DOHH2 (cell line): ENCODE data around the gene TNRC18.

Experiments used
- H3F3A ChIP-seq: fragments of 200-600 bp; sonication (generic), shearing (Covaris generic); 2 replicates; pipeline ENCODE4 v1.6.0; 2016; ENCODE audit warnings: antibody characterized with exemption, mild to moderate bottlenecking; ENCODE audit not compliant: control insufficient read depth, insufficient read depth
- H3K27ac ChIP-seq: fragments of 200-600 bp; sonication (generic); 2 replicates; pipeline ENCODE4 v1.5.1; 2014; ENCODE audit warnings: low read depth, mild to moderate bottlenecking, low read length, moderate library complexity
- H3K27me3 ChIP-seq: fragments of 200-600 bp; sonication (generic); 2 replicates; pipeline ENCODE4 v1.6.1; 2014; ENCODE audit warnings: mild to moderate bottlenecking, low read length, mixed read lengths; ENCODE audit not compliant: control insufficient read depth
- H3K36me3 ChIP-seq: fragments of 200-600 bp; sonication (generic); 2 replicates; pipeline ENCODE4 v1.6.1; 2014; ENCODE audit warnings: mild to moderate bottlenecking, low read length, moderate library complexity, mixed read lengths; ENCODE audit not compliant: control insufficient read depth
- H3K4me1 ChIP-seq: fragments of 200-600 bp; sonication (generic); 2 replicates; pipeline ENCODE4 v1.6.1; 2014; ENCODE audit warnings: mild to moderate bottlenecking, low read length, mixed read lengths; ENCODE audit not compliant: control insufficient read depth
- H3K4me2 ChIP-seq: fragments of 200-600 bp; sonication (generic); 2 replicates; pipeline ENCODE4 v1.6.0; 2014; ENCODE audit warnings: mild to moderate bottlenecking, low read length, moderate library complexity
- H3K4me3 ChIP-seq: fragments of 200-600 bp; sonication (generic); 2 replicates; pipeline ENCODE4 v1.5.1; 2014; ENCODE audit warnings: mild to moderate bottlenecking, low read length, mixed read lengths
- H3K79me2 ChIP-seq: fragments of 200-600 bp; sonication (generic); 2 replicates; pipeline ENCODE4 v1.6.1; 2014; ENCODE audit warnings: mild to moderate bottlenecking, low read length, mixed read lengths; ENCODE audit not compliant: control insufficient read depth
- H3K9me2 ChIP-seq: fragments of 200-600 bp; sonication (generic); replicated peaks from 2 replicates; pipeline ENCODE4 v1.6.1; 2014; ENCODE audit warnings: mild to moderate bottlenecking, low read length, mixed read lengths; ENCODE audit not compliant: control insufficient read depth
- H3K9me3 ChIP-seq: fragments of 200-600 bp; sonication (generic); 2 replicates; pipeline ENCODE4 v1.6.1; 2014; ENCODE audit warnings: antibody characterized with exemption, low read length, mixed read lengths; ENCODE audit not compliant: control insufficient read depth, insufficient read depth
- H4K20me1 ChIP-seq: fragments of 200-600 bp; sonication (generic); 2 replicates; pipeline ENCODE4 v1.6.0; 2014; ENCODE audit warnings: low read depth, mild to moderate bottlenecking, antibody characterized with exemption, low read length, moderate library complexity; ENCODE audit not compliant: control insufficient read depth, insufficient read depth
- EZH2phosphoT487 ChIP-seq: fragments of 200-600 bp; sonication (generic); IDR thresholded peaks from 2 replicates; pipeline ENCODE4 v1.6.1; 2017; ENCODE audit warnings: borderline replicate concordance, mild to moderate bottlenecking, antibody characterized with exemption, low read length, moderate library complexity, mixed read lengths
- TF ChIP-seq, protein P1 (sequence below): fragments of 200-600 bp; sonication (generic); IDR thresholded peaks from one replicate; pipeline ENCODE4 v1.5.1; 2014; ENCODE audit warnings: antibody characterized with exemption, mild to moderate bottlenecking, low read depth, low read length; ENCODE audit not compliant: poor library complexity, severe bottlenecking

Gene TNRC18

DNA sequence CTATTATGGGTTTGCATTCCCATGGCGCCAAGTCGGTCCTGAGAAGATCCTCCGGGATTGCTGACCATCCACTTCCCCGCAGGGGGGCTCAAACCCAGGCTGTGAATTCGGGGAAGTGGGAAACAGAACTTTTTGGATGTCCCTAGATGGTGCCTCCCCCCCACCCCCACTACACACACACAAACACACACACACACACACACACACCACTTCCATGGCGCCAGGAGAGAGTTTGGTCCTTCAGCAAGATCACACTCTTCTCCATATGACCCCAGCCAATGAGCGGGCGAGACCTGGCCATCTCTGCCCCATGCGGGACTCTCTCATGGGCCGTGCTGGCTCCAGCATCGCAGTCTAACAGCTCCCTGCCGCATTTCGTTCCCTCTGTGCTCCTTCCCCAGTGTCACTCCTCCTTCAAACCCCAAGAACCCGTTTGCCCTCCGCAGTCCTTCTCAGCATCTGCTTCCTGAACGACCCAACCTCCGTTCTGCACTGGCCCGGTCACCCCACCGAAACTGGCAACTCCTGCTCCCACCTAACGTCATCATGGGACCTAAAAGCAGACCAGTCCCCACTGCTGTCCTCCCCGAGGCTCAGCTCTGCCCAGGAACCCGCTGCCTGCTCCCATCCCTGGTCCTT lies 32.1 kb upstream of the TNRC18 start:
- H3K4me3 ChIP-seq: no peak overlapping the region
- H3K9me3 ChIP-seq: no peaks in the 10 kb centered on the region
- H3K9me2 ChIP-seq: no peaks in the 10 kb centered on the region
- no peak overlapping the region for H3K4me2 ChIP-seq
- no peaks in the 10 kb centered on the region for H3K36me3 ChIP-seq
- no peaks in the 10 kb centered on the region for H3F3A ChIP-seq
- no peak for TF ChIP-seq EZH2phosphoT487
- TF ChIP-seq, protein P1, sequence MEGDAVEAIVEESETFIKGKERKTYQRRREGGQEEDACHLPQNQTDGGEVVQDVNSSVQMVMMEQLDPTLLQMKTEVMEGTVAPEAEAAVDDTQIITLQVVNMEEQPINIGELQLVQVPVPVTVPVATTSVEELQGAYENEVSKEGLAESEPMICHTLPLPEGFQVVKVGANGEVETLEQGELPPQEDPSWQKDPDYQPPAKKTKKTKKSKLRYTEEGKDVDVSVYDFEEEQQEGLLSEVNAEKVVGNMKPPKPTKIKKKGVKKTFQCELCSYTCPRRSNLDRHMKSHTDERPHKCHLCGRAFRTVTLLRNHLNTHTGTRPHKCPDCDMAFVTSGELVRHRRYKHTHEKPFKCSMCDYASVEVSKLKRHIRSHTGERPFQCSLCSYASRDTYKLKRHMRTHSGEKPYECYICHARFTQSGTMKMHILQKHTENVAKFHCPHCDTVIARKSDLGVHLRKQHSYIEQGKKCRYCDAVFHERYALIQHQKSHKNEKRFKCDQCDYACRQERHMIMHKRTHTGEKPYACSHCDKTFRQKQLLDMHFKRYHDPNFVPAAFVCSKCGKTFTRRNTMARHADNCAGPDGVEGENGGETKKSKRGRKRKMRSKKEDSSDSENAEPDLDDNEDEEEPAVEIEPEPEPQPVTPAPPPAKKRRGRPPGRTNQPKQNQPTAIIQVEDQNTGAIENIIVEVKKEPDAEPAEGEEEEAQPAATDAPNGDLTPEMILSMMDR: no peak
- H3K4me1 ChIP-seq: peaks cover 11% of the 10 kb centered on the region
- H4K20me1 ChIP-seq: no peaks in the 10 kb centered on the region
- no peaks in the 10 kb centered on the region for H3K79me2 ChIP-seq
- H3K27ac ChIP-seq: no peak overlapping the region
- H3K27me3 ChIP-seq: no peaks in the 10 kb centered on the region

DNA sequence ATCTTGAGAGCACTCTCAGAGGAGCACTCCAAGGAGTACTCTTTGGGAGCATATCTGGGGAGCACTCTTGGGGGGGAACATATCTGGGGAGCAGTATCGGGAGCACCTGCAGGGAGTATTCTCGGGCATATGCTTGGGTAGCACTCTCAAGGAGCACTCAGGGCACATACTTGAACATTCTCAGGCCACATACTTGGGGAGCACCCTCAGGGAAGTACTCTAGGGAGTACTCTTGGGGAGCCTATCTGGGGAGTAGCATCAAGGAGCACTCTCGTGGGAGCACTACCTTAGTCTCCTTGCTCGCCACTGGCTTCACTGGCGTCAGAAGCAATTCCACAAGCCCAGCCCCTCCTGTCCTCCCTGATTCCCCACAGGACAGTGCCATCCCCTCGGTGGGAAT lies 31.5 kb upstream of the TNRC18 start:
- Histone ChIP-seq H3K79me2 (no peaks in the 10 kb centered on the region), H3K36me3 (no peaks in the 10 kb centered on the region), H3F3A (no peaks in the 10 kb centered on the region), H3K9me3 (no peaks in the 10 kb centered on the region), H3K27me3 (no peaks in the 10 kb centered on the region), H3K4me2 (no peak overlapping the region), H3K4me3 (no peak overlapping the region), H3K9me2 (no peaks in the 10 kb centered on the region), H3K4me1 (peaks cover 11% of the 10 kb centered on the region), H4K20me1 (no peaks in the 10 kb centered on the region), H3K27ac (no peak overlapping the region)
- no peak for TF ChIP-seq EZH2phosphoT487
- TF ChIP-seq, protein P1: no peak

DNA sequence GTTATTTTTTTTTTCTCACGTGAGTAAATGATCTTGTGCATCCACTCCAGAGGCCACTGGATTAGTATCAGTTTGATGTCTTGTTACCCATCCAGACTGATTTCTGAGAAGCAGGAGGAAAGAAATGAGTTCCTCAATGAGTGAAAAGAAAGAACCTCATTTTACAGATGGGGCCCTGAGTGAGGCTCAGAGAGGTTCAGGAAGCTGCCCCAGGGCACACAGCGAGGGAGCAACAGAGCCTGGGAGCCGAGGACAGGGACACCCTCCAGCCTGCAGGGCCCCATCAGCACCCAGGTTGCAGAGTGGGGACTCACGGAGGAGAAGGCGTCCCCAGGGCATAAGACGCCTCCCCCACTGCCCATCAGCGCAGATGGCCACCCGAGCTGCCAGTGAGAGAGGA lies 30.9 kb upstream of the TNRC18 start:
- no peaks in the 10 kb centered on the region for H3K9me2 ChIP-seq
- no peaks in the 10 kb centered on the region for H4K20me1 ChIP-seq
- H3K27me3 ChIP-seq: no peaks in the 10 kb centered on the region
- no peaks in the 10 kb centered on the region for H3K36me3 ChIP-seq
- no peaks in the 10 kb centered on the region for H3K79me2 ChIP-seq
- no peaks in the 10 kb centered on the region for H3F3A ChIP-seq
- TF ChIP-seq EZH2phosphoT487: no peak
- TF ChIP-seq, protein P1: no peak
- no peak overlapping the region for H3K4me2 ChIP-seq
- H3K4me1 ChIP-seq: peaks cover 11% of the 10 kb centered on the region
- H3K4me3 ChIP-seq: no peak overlapping the region
- no peak overlapping the region for H3K27ac ChIP-seq
- H3K9me3 ChIP-seq: no peaks in the 10 kb centered on the region
